HL-60/S4 treated with phorbol 12-myristate 13-acetate at 8.2 ng/mL for 4 days and 3 days (cell line): ENCODE results near the gene RFPL2.
"Not testable (repeated sequence)": the region's sequence is repeated elsewhere in the genome, so short reads cannot be mapped to it uniquely, and the experiment has no call there.

Source experiments
- in situ Hi-C: fragments of 300-500 bp; cut with MboI; formaldehyde crosslinking; loops from 2 replicates; pipeline ENCODE4 v1.15.0; 2022; ENCODE audit warnings: low sequenced_read_pairs

The RFPL2 gene

GRCh38 chr22:32175115-32175514, 29.8 kb downstream of the RFPL2 start:
- in situ Hi-C loops: no loop called here

GRCh38 chr22:32165681-32166080, 39.2 kb downstream of the RFPL2 start:
- in situ Hi-C loops: no loop called here

- in situ Hi-C loops: no loop called here
Observed at GRCh38 chr22:32164075-32164860, 40.6 kb downstream of the RFPL2 start.

GRCh38 chr22:32160411-32160810, 44.5 kb downstream of the RFPL2 start:
- in situ Hi-C loops: not testable (repeated sequence)

- in situ Hi-C loops: no loop called here
Observed at GRCh38 chr22:32158712-32159533, 46.0 kb downstream of the RFPL2 start, which contains the start of gene C22orf42. C22orf42 (minus strand) TSS chr22:32159303; CDS start chr22:32159215, 88 bp downstream.

- in situ Hi-C loops: not testable (repeated sequence)
Observed at GRCh38 chr22:32157632-32158031, 47.2 kb downstream of the RFPL2 start.

- in situ Hi-C loops: not testable (repeated sequence)
Observed at GRCh38 chr22:32154727-32155126, 50.1 kb downstream of the RFPL2 start.

GRCh38 chr22:32151641-32152040, 53.2 kb downstream of the RFPL2 start:
- in situ Hi-C loops: not testable (repeated sequence)

- in situ Hi-C loops: not testable (repeated sequence)
Observed at GRCh38 chr22:32150647-32151046, 54.2 kb downstream of the RFPL2 start.

GRCh38 chr22:32148372-32148771, 56.5 kb downstream of the RFPL2 start:
- in situ Hi-C loops: not testable (repeated sequence)

- in situ Hi-C loops: not testable (repeated sequence)
Observed at GRCh38 chr22:32147128-32147527, 57.7 kb downstream of the RFPL2 start.

GRCh38 chr22:32144496-32145274, 60.2 kb downstream of the RFPL2 start:
- in situ Hi-C loops: no loop called here

- in situ Hi-C loops: no loop called here
Observed at GRCh38 chr22:32142600-32142999, 62.3 kb downstream of the RFPL2 start.

- in situ Hi-C loops: not testable (repeated sequence)
Observed at GRCh38 chr22:32140688-32141087, 64.2 kb downstream of the RFPL2 start.
